HCT116 (cell line): Measurements from ENCODE around the gene AFP.

Source experiments
- EZH2 ChIP-seq: fragments of 200-600 bp; sonication (generic); IDR thresholded peaks from 2 replicates; pipeline ENCODE4 v1.6.1; 2017; ENCODE audit warnings: antibody characterized with exemption, mixed run types
- POLR2A ChIP-seq: IDR thresholded peaks from 2 replicates; pipeline ENCODE4 v1.7.0; 2011; ENCODE audit warnings: borderline replicate concordance; ENCODE audit not compliant: insufficient read depth, insufficient read length; ENCODE audit errors: extremely low read depth
- POLR2AphosphoS5 ChIP-seq: IDR thresholded peaks from 2 replicates; pipeline ENCODE4 v1.6.1; 2011; ENCODE audit warnings: mild to moderate bottlenecking, low read depth, low read length, moderate library complexity
- ZNF274 ChIP-seq: fragments of 200-500 bp; sonication (Bioruptor generic); IDR thresholded peaks from 2 replicates; pipeline ENCODE4 v1.6.1; 2014; ENCODE audit warnings: mild to moderate bottlenecking, low read depth, low read length, inconsistent platforms
- TF ChIP-seq, protein P1 (sequence below), 3 experiments: fragments of 200-600 bp in 1 of 3; sonication (generic) in 1 of 3; IDR thresholded peaks in 2 of 3; conservative IDR thresholded peaks in 1 of 3; 2 replicates each; pipeline ENCODE4 v1.5.1; 2012 to 2017; ENCODE audit warnings: low read depth in 2 of 3, low read length in 2 of 3, antibody characterized with exemption in 1 of 3, borderline replicate concordance in 1 of 3, control low read depth in 1 of 3, mild to moderate bottlenecking in 1 of 3, mixed read lengths in 1 of 3, mixed run types in 1 of 3, moderate library complexity in 1 of 3; ENCODE audit not compliant: insufficient read depth in 1 of 3
- TF ChIP-seq, protein P2 (sequence below): IDR thresholded peaks from 2 replicates; pipeline ENCODE4 v1.6.1; 2011; ENCODE audit warnings: mild to moderate bottlenecking, low read length, moderate library complexity; ENCODE audit not compliant: insufficient replicate concordance; ENCODE audit errors: extremely low read depth
- TF ChIP-seq, protein P3 (sequence below): IDR thresholded peaks from 2 replicates; pipeline ENCODE4 v1.6.1; 2012; ENCODE audit warnings: low read depth

DNA sequence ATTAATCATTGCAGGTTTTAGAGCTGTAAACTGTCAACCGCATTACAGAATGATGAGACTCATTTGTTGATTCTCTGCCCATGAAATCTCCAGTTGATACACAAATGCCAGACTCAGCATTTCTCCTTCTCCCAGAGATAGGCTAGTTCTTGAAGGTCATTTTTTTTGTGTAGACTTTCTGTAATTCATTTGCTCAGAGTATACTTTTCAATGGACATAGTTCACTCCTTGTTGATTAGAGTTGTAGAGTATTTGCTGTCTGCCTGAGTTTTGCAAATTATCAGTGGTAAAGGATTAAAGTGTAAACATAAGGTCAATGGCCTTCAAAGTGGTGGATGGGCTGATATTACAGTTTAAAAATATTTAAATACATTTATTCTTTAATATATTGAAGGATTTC, 47.1 kb upstream of the AFP start:
- TF ChIP-seq EZH2, result no peak
- no peak for TF ChIP-seq POLR2AphosphoS5
- TF ChIP-seq, protein P1, sequence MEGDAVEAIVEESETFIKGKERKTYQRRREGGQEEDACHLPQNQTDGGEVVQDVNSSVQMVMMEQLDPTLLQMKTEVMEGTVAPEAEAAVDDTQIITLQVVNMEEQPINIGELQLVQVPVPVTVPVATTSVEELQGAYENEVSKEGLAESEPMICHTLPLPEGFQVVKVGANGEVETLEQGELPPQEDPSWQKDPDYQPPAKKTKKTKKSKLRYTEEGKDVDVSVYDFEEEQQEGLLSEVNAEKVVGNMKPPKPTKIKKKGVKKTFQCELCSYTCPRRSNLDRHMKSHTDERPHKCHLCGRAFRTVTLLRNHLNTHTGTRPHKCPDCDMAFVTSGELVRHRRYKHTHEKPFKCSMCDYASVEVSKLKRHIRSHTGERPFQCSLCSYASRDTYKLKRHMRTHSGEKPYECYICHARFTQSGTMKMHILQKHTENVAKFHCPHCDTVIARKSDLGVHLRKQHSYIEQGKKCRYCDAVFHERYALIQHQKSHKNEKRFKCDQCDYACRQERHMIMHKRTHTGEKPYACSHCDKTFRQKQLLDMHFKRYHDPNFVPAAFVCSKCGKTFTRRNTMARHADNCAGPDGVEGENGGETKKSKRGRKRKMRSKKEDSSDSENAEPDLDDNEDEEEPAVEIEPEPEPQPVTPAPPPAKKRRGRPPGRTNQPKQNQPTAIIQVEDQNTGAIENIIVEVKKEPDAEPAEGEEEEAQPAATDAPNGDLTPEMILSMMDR (IDR thresholded peaks at IDR 0.05 in 2 of 3, conservative IDR thresholded peaks at IDR 0.05 in 1 of 3; ENCODE audit: borderline replicate concordance in 1 of 3, insufficient read depth in 1 of 3, low read depth in 2 of 3, low read length in 2 of 3), result no peak
- TF ChIP-seq POLR2A, result no peak
- TF ChIP-seq, protein P2, sequence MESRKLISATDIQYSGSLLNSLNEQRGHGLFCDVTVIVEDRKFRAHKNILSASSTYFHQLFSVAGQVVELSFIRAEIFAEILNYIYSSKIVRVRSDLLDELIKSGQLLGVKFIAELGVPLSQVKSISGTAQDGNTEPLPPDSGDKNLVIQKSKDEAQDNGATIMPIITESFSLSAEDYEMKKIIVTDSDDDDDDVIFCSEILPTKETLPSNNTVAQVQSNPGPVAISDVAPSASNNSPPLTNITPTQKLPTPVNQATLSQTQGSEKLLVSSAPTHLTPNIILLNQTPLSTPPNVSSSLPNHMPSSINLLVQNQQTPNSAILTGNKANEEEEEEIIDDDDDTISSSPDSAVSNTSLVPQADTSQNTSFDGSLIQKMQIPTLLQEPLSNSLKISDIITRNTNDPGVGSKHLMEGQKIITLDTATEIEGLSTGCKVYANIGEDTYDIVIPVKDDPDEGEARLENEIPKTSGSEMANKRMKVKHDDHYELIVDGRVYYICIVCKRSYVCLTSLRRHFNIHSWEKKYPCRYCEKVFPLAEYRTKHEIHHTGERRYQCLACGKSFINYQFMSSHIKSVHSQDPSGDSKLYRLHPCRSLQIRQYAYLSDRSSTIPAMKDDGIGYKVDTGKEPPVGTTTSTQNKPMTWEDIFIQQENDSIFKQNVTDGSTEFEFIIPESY, result no peak
- no peak for TF ChIP-seq ZNF274
- TF ChIP-seq, protein P3, sequence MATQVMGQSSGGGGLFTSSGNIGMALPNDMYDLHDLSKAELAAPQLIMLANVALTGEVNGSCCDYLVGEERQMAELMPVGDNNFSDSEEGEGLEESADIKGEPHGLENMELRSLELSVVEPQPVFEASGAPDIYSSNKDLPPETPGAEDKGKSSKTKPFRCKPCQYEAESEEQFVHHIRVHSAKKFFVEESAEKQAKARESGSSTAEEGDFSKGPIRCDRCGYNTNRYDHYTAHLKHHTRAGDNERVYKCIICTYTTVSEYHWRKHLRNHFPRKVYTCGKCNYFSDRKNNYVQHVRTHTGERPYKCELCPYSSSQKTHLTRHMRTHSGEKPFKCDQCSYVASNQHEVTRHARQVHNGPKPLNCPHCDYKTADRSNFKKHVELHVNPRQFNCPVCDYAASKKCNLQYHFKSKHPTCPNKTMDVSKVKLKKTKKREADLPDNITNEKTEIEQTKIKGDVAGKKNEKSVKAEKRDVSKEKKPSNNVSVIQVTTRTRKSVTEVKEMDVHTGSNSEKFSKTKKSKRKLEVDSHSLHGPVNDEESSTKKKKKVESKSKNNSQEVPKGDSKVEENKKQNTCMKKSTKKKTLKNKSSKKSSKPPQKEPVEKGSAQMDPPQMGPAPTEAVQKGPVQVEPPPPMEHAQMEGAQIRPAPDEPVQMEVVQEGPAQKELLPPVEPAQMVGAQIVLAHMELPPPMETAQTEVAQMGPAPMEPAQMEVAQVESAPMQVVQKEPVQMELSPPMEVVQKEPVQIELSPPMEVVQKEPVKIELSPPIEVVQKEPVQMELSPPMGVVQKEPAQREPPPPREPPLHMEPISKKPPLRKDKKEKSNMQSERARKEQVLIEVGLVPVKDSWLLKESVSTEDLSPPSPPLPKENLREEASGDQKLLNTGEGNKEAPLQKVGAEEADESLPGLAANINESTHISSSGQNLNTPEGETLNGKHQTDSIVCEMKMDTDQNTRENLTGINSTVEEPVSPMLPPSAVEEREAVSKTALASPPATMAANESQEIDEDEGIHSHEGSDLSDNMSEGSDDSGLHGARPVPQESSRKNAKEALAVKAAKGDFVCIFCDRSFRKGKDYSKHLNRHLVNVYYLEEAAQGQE, result no peak
